Sigmoid colon (tissue), 7 donors: ENCODE data around the gene ANKRD33B. TPM values are rescaled to one million over a fixed set of nuclear protein-coding genes. Genes with fewer than 3 reads are reported as not detected.
A peak's percentile ranks its signal among the peaks of the same experiment; 100 is the strongest.

ENCODE experiments used
- DNase-seq: peaks from one replicate; pipeline ENCODE4 v3.0.0-alpha.2; 2019
- H3K27ac ChIP-seq, 4 donors: fragments of 200-600 bp; sonication (generic); one replicate each; pipeline ENCODE4 v1.5.1; 2016 to 2019; ENCODE audit warnings: mild to moderate bottlenecking in 1 of 4
- H3K27me3 ChIP-seq, 3 donors: fragments of 200-600 bp; sonication (generic); one replicate each; pipeline ENCODE4 v1.5.1; 2019; ENCODE audit warnings: mild to moderate bottlenecking in 1 of 3
- H3K36me3 ChIP-seq, 4 donors: fragments of 200-600 bp; sonication (generic); one replicate each; pipeline ENCODE4 v1.5.1; 2016 to 2019
- H3K4me1 ChIP-seq, 4 donors: fragments of 200-600 bp; sonication (generic); one replicate each; pipeline ENCODE4 v1.5.1; 2017 to 2019
- H3K4me3 ChIP-seq, 4 donors: fragments of 200-600 bp; sonication (generic); one replicate each; pipeline ENCODE4 v1.5.1; 2017 to 2019; ENCODE audit warnings: mild to moderate bottlenecking in 2 of 4, moderate library complexity in 1 of 4
- H3K9me3 ChIP-seq, 4 donors: fragments of 200-600 bp in 3 of 4; sonication (generic) in 3 of 4; one replicate each; pipeline versions ENCODE4 v1.5.1 to v1.6.1; 2013 to 2019
- CTCF ChIP-seq, 4 experiments: fragments of 450-650 bp in 3 of 4; fragments of 200-600 bp in 1 of 4; IDR thresholded peaks; one replicate each; pipeline ENCODE4 v1.5.1; 2016 to 2019; ENCODE audit warnings: antibody characterized with exemption in 4 of 4, mild to moderate bottlenecking in 3 of 4, moderate library complexity in 2 of 4
- EP300 ChIP-seq, 4 donors: sonication (generic); formaldehyde crosslinking; IDR thresholded peaks; one replicate each; pipeline ENCODE4 v1.6.1; 2017; ENCODE audit warnings: antibody characterized with exemption in 4 of 4
- POLR2A ChIP-seq, 2 donors: fragments of 450-650 bp; IDR thresholded peaks; one replicate each; pipeline ENCODE4 v1.6.1; 2016; ENCODE audit warnings: antibody characterized with exemption in 2 of 2, mild to moderate bottlenecking in 2 of 2, moderate library complexity in 2 of 2
- POLR2AphosphoS5 ChIP-seq, 4 donors: sonication (generic); formaldehyde crosslinking; IDR thresholded peaks; one replicate each; pipeline ENCODE4 v1.6.1; 2017; ENCODE audit warnings: antibody characterized with exemption in 4 of 4
- WGBS, 2 donors: extraction: QIAGEN DNeasy Blood & Tissue Kit; methylation state at CpG; one replicate each; pipeline ENCODE4 v1.1.7; 2013; 5-methylcytosine and 5-hydroxymethylcytosine counted together
- intact Hi-C: fragments of 100-400 bp; cut with DNase I; formaldehyde crosslinking; loops from one replicate; pipeline ENCODE4 v1.15.1; 2023
- polyA plus RNA-seq, 3 donors: library from polyadenylated mRNA; stranded (reverse); fragments of 200-250 nt; gene quantifications; one replicate each; pipeline ENCODE4 v1.2.3, GENCODE V29; 2013
- total RNA-seq, 4 donors: library from RNA; depleted of rRNA; stranded (reverse); fragments of >200 nt; gene quantifications; one replicate each; pipeline ENCODE4 v1.1.0, GENCODE V29; 2016
- donor health status: healthy with polysubstance abuse.
- donor health status: Bipolar disorder and iron deficiency.
- donor health status: healthy.

ANKRD33B gene
- total and polyA plus RNA-seq, 7 donors: 0.23 to 4.6 (median 2.7) TPM

GRCh38 chr5:10624679-10625078 is 60.8 kb downstream of the ANKRD33B start:
- H3K27me3 ChIP-seq: no peaks in the 10 kb centered on the region
- H3K4me1 ChIP-seq: peaks cover 0 to 15% (median 12%) of the 10 kb centered on the region in 4 donors
- intact Hi-C loops: loop anchor here (5.0 kb wide), 1 partner anchor 57 kb away; no protein-coding TSS in a partner anchor
- no peak overlapping the region for H3K4me3 ChIP-seq
- no peaks in the 10 kb centered on the region for H3K9me3 ChIP-seq
- TF ChIP-seq POLR2A (IDR thresholded peaks at IDR 0.05): no peak
- TF ChIP-seq EP300 (IDR thresholded peaks at IDR 0.05): no peak
- TF ChIP-seq CTCF (IDR thresholded peaks at IDR 0.05): no peak
- TF ChIP-seq POLR2AphosphoS5 (IDR thresholded peaks at IDR 0.05): no peak
- H3K36me3 ChIP-seq: no peaks in the 10 kb centered on the region
- WGBS, 2 donors: 43 to 82% methylated on average over 6 of the region's 6 CpGs
- no peak overlapping the region for H3K27ac ChIP-seq
- no peak for DNase-seq

DNA sequence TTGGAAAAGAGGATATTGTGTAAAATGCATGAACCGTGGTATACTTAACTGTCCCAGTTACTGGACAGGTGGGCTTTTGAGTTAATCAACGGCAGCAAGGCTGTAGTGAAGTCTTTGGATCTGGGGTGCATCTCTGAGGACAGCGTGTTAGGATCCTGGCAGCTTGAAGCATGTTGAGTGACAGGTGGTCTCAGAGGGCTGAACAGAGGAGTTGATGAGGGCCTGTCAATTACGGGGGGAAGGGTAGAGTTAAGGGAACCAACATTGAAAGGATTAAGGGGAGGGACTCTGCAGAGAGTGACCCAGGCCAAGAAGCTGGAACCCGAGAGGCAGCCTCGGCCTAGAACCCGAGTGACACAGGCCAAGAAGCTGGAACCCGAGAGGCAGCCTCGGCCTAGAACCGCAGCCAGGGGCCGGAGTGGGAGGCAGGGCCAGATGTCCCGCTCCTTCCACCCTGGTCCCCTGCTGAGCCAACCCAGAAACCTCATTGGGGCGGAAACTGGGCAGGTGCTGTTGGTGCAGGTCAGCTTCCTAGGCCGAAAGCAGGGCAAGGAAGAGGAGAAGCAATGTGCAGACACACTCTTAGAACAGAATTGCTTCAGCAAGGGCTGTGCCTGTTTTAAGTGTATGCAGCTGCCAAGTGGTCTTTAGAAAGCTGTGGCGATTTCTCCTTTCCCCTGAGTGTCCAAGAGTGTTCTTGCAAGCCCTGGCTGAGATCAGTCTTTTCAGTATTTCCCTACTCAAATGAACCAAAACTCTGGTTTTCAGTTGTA is 62.0 kb downstream of the ANKRD33B start:
- no peak overlapping the region for H3K4me3 ChIP-seq
- intact Hi-C loops: loop anchor here (5.0 kb wide), 1 partner anchor 59 kb away; no protein-coding TSS in a partner anchor
- DNase-seq: peak; percentile 40

DNA sequence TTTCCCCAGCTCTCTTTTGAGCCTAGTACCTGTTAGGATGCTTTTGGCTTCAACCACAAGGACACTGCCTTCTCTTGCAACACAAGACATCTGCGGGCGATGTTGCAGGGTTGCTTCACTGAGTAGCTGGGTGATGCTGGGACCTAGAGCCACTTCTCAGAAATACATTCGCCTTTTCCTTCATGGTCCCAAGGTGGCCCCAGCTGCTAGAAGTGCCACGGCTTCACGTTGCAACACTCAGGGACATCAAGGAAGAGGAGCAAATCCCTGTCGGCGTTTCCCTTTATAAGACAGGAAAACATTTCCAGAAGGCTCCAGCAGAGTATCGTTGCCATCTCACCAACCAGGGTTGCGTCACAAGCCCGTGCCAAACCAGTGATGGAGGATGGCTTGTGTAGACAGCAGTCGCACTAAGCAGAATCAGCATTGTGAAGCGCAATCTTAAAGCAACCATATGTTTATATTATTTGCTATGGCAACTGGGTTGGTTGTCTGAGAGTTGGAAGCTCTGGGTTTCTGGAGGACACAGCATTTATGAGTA is 62.7 kb downstream of the ANKRD33B start:
- H3K36me3 ChIP-seq: no peaks in the 10 kb centered on the region
- DNase-seq: peak; percentile 71
- H3K27ac ChIP-seq: peak overlapping the region in 2 of 4 donors; percentile 65 to 66
- intact Hi-C loops: loop anchor here (1.0 to 5.0 kb wide), 2 partner anchors 59 to 342 kb away; no protein-coding TSS in a partner anchor
- no peak overlapping the region for H3K4me3 ChIP-seq
- H3K9me3 ChIP-seq: no peaks in the 10 kb centered on the region
- 81 to 85% methylated on average over 12 of the region's 12 CpGs for whole genome bisulfite sequencing, 2 donors
- no peaks in the 10 kb centered on the region for H3K27me3 ChIP-seq
- H3K4me1 ChIP-seq: peaks cover 0 to 15% (median 12%) of the 10 kb centered on the region in 4 donors
- TF ChIP-seq POLR2A (IDR thresholded peaks at IDR 0.05): no peak
- no peak for TF ChIP-seq CTCF (IDR thresholded peaks at IDR 0.05)
- TF ChIP-seq POLR2AphosphoS5 (IDR thresholded peaks at IDR 0.05): no peak

More for the DNA sequence above, 62.0 kb downstream of the ANKRD33B start:
- peaks cover 0 to 15% (median 12%) of the 10 kb centered on the region in 4 donors for H3K4me1 ChIP-seq
- H3K27me3 ChIP-seq: no peaks in the 10 kb centered on the region
- H3K9me3 ChIP-seq: no peaks in the 10 kb centered on the region
- TF ChIP-seq POLR2A (IDR thresholded peaks at IDR 0.05) (no peak), POLR2AphosphoS5 (IDR thresholded peaks at IDR 0.05) (no peak), CTCF (IDR thresholded peaks at IDR 0.05) (no peak), EP300 (IDR thresholded peaks at IDR 0.05) (no peak)
- H3K27ac ChIP-seq: peak overlapping the region in 1 of 4 donors; percentile 65
- WGBS, 2 donors: 92 to 95% methylated on average over 15 of the region's 15 CpGs
- H3K36me3 ChIP-seq: no peaks in the 10 kb centered on the region

DNA sequence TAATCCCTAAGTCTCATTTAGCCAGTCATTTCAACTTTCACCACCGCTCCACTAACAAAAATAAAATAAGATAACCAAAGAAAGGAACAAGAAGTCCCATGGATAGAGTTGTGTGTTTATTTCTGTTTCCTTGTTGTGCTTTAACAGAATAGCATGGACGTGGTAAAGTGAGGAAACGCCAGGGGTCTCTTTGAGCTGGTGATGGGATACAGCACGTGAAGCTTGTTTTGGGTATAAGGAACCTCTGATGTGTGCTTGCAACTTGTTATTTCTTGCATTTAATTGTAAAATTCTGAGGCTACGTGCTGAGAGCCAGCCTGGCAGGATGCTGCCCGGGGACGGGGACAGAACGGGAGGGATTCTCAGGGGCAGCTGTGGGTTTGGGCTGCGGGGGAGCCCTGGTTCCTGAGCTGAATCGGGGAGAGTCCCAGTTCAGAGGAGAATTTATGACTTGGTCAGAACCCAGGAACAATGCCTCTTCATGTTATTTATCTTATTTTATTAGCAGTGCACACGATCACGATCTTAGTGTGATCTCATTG is 63.4 kb downstream of the ANKRD33B start:
- DNase-seq: peak; percentile 43
- H3K36me3 ChIP-seq: no peaks in the 10 kb centered on the region
- intact Hi-C loops: loop anchor here (1.0 to 5.0 kb wide), 2 partner anchors 60 to 343 kb away; no protein-coding TSS in a partner anchor
- peak overlapping the region in 3 of 4 donors; percentile 20 to 32 (median 31) for H3K4me3 ChIP-seq
- no peaks in the 10 kb centered on the region for H3K9me3 ChIP-seq
- H3K27me3 ChIP-seq: peaks cover 0 to 7% (median 0%) of the 10 kb centered on the region in 3 donors
- WGBS, 2 donors: 12 to 18% methylated on average over 12 of the region's 12 CpGs
- TF ChIP-seq CTCF (IDR thresholded peaks at IDR 0.05) (no peak), POLR2A (IDR thresholded peaks at IDR 0.05) (no peak), POLR2AphosphoS5 (IDR thresholded peaks at IDR 0.05) (no peak), EP300 (IDR thresholded peaks at IDR 0.05) (no peak)
- H3K4me1 ChIP-seq: peaks cover 0 to 15% (median 12%) of the 10 kb centered on the region in 4 donors
- H3K27ac ChIP-seq: peak overlapping the region; percentile 33 to 66 (median 58)
